Sigmoid colon (tissue), 7 donors: ENCODE data around the gene RCL1. TPM values are rescaled to one million over a fixed set of nuclear protein-coding genes. Genes with fewer than 3 reads are reported as not detected.
A peak's percentile ranks its signal among the peaks of the same experiment; 100 is the strongest.

Source experiments
- DNase-seq: peaks from one replicate; pipeline ENCODE4 v3.0.0-alpha.2; 2019
- H3K27ac ChIP-seq, 4 donors: fragments of 200-600 bp; sonication (generic); one replicate each; pipeline ENCODE4 v1.5.1; 2016 to 2019; ENCODE audit warnings: mild to moderate bottlenecking in 1 of 4
- H3K27me3 ChIP-seq, 3 donors: fragments of 200-600 bp; sonication (generic); one replicate each; pipeline ENCODE4 v1.5.1; 2019; ENCODE audit warnings: mild to moderate bottlenecking in 1 of 3
- H3K36me3 ChIP-seq, 4 donors: fragments of 200-600 bp; sonication (generic); one replicate each; pipeline ENCODE4 v1.5.1; 2016 to 2019
- H3K4me1 ChIP-seq, 4 donors: fragments of 200-600 bp; sonication (generic); one replicate each; pipeline ENCODE4 v1.5.1; 2017 to 2019
- H3K4me3 ChIP-seq, 4 donors: fragments of 200-600 bp; sonication (generic); one replicate each; pipeline ENCODE4 v1.5.1; 2017 to 2019; ENCODE audit warnings: mild to moderate bottlenecking in 2 of 4, moderate library complexity in 1 of 4
- H3K9me3 ChIP-seq, 4 donors: fragments of 200-600 bp in 3 of 4; sonication (generic) in 3 of 4; one replicate each; pipeline versions ENCODE4 v1.5.1 to v1.6.1; 2013 to 2019
- EP300 ChIP-seq, 4 donors: sonication (generic); formaldehyde crosslinking; IDR thresholded peaks; one replicate each; pipeline ENCODE4 v1.6.1; 2017; ENCODE audit warnings: antibody characterized with exemption in 4 of 4
- POLR2A ChIP-seq, 2 donors: fragments of 450-650 bp; IDR thresholded peaks; one replicate each; pipeline ENCODE4 v1.6.1; 2016; ENCODE audit warnings: antibody characterized with exemption in 2 of 2, mild to moderate bottlenecking in 2 of 2, moderate library complexity in 2 of 2
- POLR2AphosphoS5 ChIP-seq, 4 donors: sonication (generic); formaldehyde crosslinking; IDR thresholded peaks; one replicate each; pipeline ENCODE4 v1.6.1; 2017; ENCODE audit warnings: antibody characterized with exemption in 4 of 4
- WGBS, 2 donors: extraction: QIAGEN DNeasy Blood & Tissue Kit; methylation state at CpG; one replicate each; pipeline ENCODE4 v1.1.7; 2013; 5-methylcytosine and 5-hydroxymethylcytosine counted together
- intact Hi-C: fragments of 100-400 bp; cut with DNase I; formaldehyde crosslinking; loops from one replicate; pipeline ENCODE4 v1.15.1; 2023
- polyA plus RNA-seq, 3 donors: library from polyadenylated mRNA; stranded (reverse); fragments of 200-250 nt; gene quantifications; one replicate each; pipeline ENCODE4 v1.2.3, GENCODE V29; 2013
- total RNA-seq, 4 donors: library from RNA; depleted of rRNA; stranded (reverse); fragments of >200 nt; gene quantifications; one replicate each; pipeline ENCODE4 v1.1.0, GENCODE V29; 2016
- TF ChIP-seq, protein P1 (sequence below), 4 experiments: fragments of 450-650 bp in 3 of 4; fragments of 200-600 bp in 1 of 4; IDR thresholded peaks; one replicate each; pipeline ENCODE4 v1.5.1; 2016 to 2019; ENCODE audit warnings: antibody characterized with exemption in 4 of 4, mild to moderate bottlenecking in 3 of 4, moderate library complexity in 2 of 4
- donor health status: healthy with polysubstance abuse.
- donor health status: Bipolar disorder and iron deficiency.
- donor health status: healthy.

Gene RCL1
- total and polyA plus RNA-seq, 7 donors, result 5.1 to 24.1 (median 19.7) TPM

GRCh38 chr9:4796988-4797853 lies 4.5 kb downstream of the RCL1 start:
- intact Hi-C loops, result loop anchor here (2.0 to 10.0 kb wide), 2 partner anchors 34 to 638 kb away; partner anchors contain the start of gene PLGRKT
- Histone ChIP-seq H3K27me3 (no peaks in the 10 kb centered on the region), H3K9me3 (no peaks in the 10 kb centered on the region), H3K36me3 (no peaks in the 10 kb centered on the region), H3K4me3 (no peak overlapping the region), H3K27ac (peak overlapping the region in 1 of 4 donors; percentile 0), H3K4me1 (peaks cover 0 to 37% (median 22%) of the 10 kb centered on the region in 4 donors)
- no peak for DNase-seq
- no peak for TF ChIP-seq EP300 (IDR thresholded peaks at IDR 0.05)
- TF ChIP-seq, protein P1, sequence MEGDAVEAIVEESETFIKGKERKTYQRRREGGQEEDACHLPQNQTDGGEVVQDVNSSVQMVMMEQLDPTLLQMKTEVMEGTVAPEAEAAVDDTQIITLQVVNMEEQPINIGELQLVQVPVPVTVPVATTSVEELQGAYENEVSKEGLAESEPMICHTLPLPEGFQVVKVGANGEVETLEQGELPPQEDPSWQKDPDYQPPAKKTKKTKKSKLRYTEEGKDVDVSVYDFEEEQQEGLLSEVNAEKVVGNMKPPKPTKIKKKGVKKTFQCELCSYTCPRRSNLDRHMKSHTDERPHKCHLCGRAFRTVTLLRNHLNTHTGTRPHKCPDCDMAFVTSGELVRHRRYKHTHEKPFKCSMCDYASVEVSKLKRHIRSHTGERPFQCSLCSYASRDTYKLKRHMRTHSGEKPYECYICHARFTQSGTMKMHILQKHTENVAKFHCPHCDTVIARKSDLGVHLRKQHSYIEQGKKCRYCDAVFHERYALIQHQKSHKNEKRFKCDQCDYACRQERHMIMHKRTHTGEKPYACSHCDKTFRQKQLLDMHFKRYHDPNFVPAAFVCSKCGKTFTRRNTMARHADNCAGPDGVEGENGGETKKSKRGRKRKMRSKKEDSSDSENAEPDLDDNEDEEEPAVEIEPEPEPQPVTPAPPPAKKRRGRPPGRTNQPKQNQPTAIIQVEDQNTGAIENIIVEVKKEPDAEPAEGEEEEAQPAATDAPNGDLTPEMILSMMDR (IDR thresholded peaks at IDR 0.05), result peak in 3 of 4 experiments; percentile 21 to 72 (median 36)
- no peak for TF ChIP-seq POLR2A (IDR thresholded peaks at IDR 0.05)
- 92 to 93% methylated on average over 4 of the region's 4 CpGs for WGBS, 2 donors

DNA sequence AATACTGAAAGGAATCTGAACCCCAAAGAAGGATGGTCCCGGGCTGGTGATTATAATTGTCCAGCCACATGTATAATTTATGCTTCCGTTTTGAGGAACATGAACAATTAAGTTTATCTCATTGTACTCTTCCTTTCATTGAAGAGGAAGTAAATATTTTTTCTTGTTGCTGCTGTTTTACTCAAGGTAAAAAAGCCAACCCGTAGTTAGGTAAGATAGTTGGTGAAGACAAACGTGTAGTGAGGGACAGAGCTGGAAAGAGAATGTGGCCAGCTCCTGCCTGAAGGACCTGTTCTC lies 5.1 kb downstream of the RCL1 start:
- Histone ChIP-seq H3K4me3 (no peak overlapping the region), H3K9me3 (no peaks in the 10 kb centered on the region), H3K27me3 (no peaks in the 10 kb centered on the region), H3K36me3 (no peaks in the 10 kb centered on the region), H3K4me1 (peaks cover 0 to 37% (median 22%) of the 10 kb centered on the region in 4 donors), H3K27ac (peak overlapping the region in 2 of 4 donors; percentile 0 to 9)
- no peak for DNase-seq
- intact Hi-C loops, result loop anchor here (2.0 to 10.0 kb wide), 2 partner anchors 35 to 637 kb away; partner anchors contain the start of gene PLGRKT
- WGBS, 2 donors, result 11 to 21% methylated on average over 4 of the region's 4 CpGs
- TF ChIP-seq POLR2AphosphoS5 (IDR thresholded peaks at IDR 0.05) (no peak), POLR2A (IDR thresholded peaks at IDR 0.05) (no peak), EP300 (IDR thresholded peaks at IDR 0.05) (no peak)
- TF ChIP-seq, protein P1 (IDR thresholded peaks at IDR 0.05), result no peak

- intact Hi-C loops, result loop anchor here (10.0 kb wide), 1 partner anchor 636 kb away; the partner anchor contains the start of gene PLGRKT
- H3K27me3 ChIP-seq, result no peaks in the 10 kb centered on the region
- H3K9me3 ChIP-seq, result no peaks in the 10 kb centered on the region
- no peak for DNase-seq
- peak overlapping the region in 3 of 4 donors; percentile 0 to 9 (median 2) for H3K27ac ChIP-seq
- H3K4me3 ChIP-seq, result no peak overlapping the region
- no peaks in the 10 kb centered on the region for H3K36me3 ChIP-seq
- 94 to 96% methylated on average over 2 of the region's 2 CpGs for WGBS, 2 donors
- H3K4me1 ChIP-seq, result peaks cover 0 to 35% (median 22%) of the 10 kb centered on the region in 4 donors
- TF ChIP-seq POLR2A (IDR thresholded peaks at IDR 0.05) (no peak), EP300 (IDR thresholded peaks at IDR 0.05) (no peak), POLR2AphosphoS5 (IDR thresholded peaks at IDR 0.05) (no peak)
- TF ChIP-seq, protein P1 (IDR thresholded peaks at IDR 0.05), result no peak
These were observed 5.7 kb downstream of the RCL1 start for GRCh38 chr9:4798281-4799032.

GRCh38 chr9:4799033-4799430 lies 6.3 kb downstream of the RCL1 start:
- WGBS, 2 donors, result 77 to 86% methylated on average over 3 of the region's 3 CpGs
- no peak for DNase-seq
- no peak overlapping the region for H3K27ac ChIP-seq
- intact Hi-C loops, result loop anchor here (10.0 kb wide), 1 partner anchor 636 kb away; the partner anchor contains the start of gene PLGRKT
- no peak overlapping the region for H3K4me3 ChIP-seq
- TF ChIP-seq POLR2A (IDR thresholded peaks at IDR 0.05), result no peak
- H3K27me3 ChIP-seq, result no peaks in the 10 kb centered on the region
- H3K36me3 ChIP-seq, result no peaks in the 10 kb centered on the region
- H3K9me3 ChIP-seq, result no peaks in the 10 kb centered on the region
- peaks cover 0 to 30% (median 20%) of the 10 kb centered on the region in 4 donors for H3K4me1 ChIP-seq

GRCh38 chr9:4799775-4800174 lies 7.0 kb downstream of the RCL1 start:
- Histone ChIP-seq H3K27me3 (no peaks in the 10 kb centered on the region), H3K4me3 (no peak overlapping the region), H3K4me1 (peaks cover 0 to 22% (median 17%) of the 10 kb centered on the region in 4 donors), H3K9me3 (no peaks in the 10 kb centered on the region), H3K36me3 (no peaks in the 10 kb centered on the region), H3K27ac (no peak overlapping the region)
- TF ChIP-seq EP300 (IDR thresholded peaks at IDR 0.05), result no peak
- TF ChIP-seq, protein P1 (IDR thresholded peaks at IDR 0.05), result no peak
- no peak for TF ChIP-seq POLR2A (IDR thresholded peaks at IDR 0.05)
- TF ChIP-seq POLR2AphosphoS5 (IDR thresholded peaks at IDR 0.05), result no peak
- 62 to 82% methylated on average over 3 of the region's 3 CpGs for WGBS, 2 donors
- intact Hi-C loops, result loop anchor here (10.0 kb wide), 1 partner anchor 635 kb away; the partner anchor contains the start of gene PLGRKT
- no peak for DNase-seq
